DND-41 (cell line): ENCODE data around the gene SUCLG2.

Experiments
- ATAC-seq: fragments of 200-7000 bp; cut with Tn5 transposase; 3 replicates; pipeline ENCODE4 v1.9.1; 2021; ENCODE audit warnings: low read depth; ENCODE audit not compliant: insufficient read depth
- DNase-seq: peaks from one replicate; pipeline ENCODE4 v3.0.0-alpha.2; 2020
- H2AFZ ChIP-seq: 2 replicates; pipeline ENCODE4 v1.6.0; 2012; ENCODE audit warnings: low read depth, low read length
- H3K27ac ChIP-seq: 2 replicates; pipeline ENCODE4 v1.5.1; 2012; ENCODE audit warnings: low read length, inconsistent platforms
- H3K27me3 ChIP-seq: fragments of 200-600 bp; sonication (generic); 2 replicates; pipeline ENCODE4 v1.6.0; 2012; ENCODE audit warnings: low read length, mild to moderate bottlenecking, inconsistent platforms; ENCODE audit not compliant: insufficient read depth, poor library complexity
- H3K36me3 ChIP-seq: 2 replicates; pipeline ENCODE4 v1.5.1; 2012; ENCODE audit warnings: low read length, inconsistent platforms; ENCODE audit not compliant: insufficient read depth
- H3K4me1 ChIP-seq: 2 replicates; pipeline ENCODE4 v1.5.1; 2012; ENCODE audit warnings: mild to moderate bottlenecking, low read length; ENCODE audit not compliant: insufficient read depth
- H3K4me2 ChIP-seq: 2 replicates; pipeline ENCODE4 v1.6.0; 2012; ENCODE audit warnings: mild to moderate bottlenecking, moderate library complexity, low read length, inconsistent platforms; ENCODE audit not compliant: insufficient read depth
- H3K4me3 ChIP-seq, 2 experiments: fragments of 200-600 bp in 1 of 2; shearing (Covaris generic) in 1 of 2; 2 replicates each; pipeline ENCODE4 v1.5.1; 2012 to 2016; ENCODE audit warnings: inconsistent platforms in 2 of 2, low read length in 2 of 2, mild to moderate bottlenecking in 2 of 2, low read depth in 1 of 2, moderate library complexity in 1 of 2
- H3K79me2 ChIP-seq: 2 replicates; pipeline ENCODE4 v1.6.0; 2012; ENCODE audit warnings: low read length, inconsistent platforms; ENCODE audit not compliant: insufficient read depth
- H3K9ac ChIP-seq: 2 replicates; pipeline ENCODE4 v1.6.0; 2012; ENCODE audit warnings: low read depth, mild to moderate bottlenecking, inconsistent platforms, low read length, moderate library complexity
- H3K9me3 ChIP-seq: 2 replicates; pipeline ENCODE4 v1.5.1; 2012; ENCODE audit warnings: low read length, moderate library complexity, mild to moderate bottlenecking, inconsistent platforms; ENCODE audit not compliant: insufficient read depth, severe bottlenecking
- H4K20me1 ChIP-seq: 2 replicates; pipeline ENCODE4 v1.6.0; 2012; ENCODE audit warnings: low read length; ENCODE audit not compliant: insufficient read depth
- EZH2 ChIP-seq: IDR thresholded peaks from 3 replicates; pipeline ENCODE4 v1.6.1; 2012; ENCODE audit warnings: borderline replicate concordance, low read depth, mild to moderate bottlenecking, moderate library complexity, low read length, inconsistent platforms; ENCODE audit not compliant: severe bottlenecking
- TF ChIP-seq, protein P1 (sequence below): IDR thresholded peaks from 2 replicates; pipeline ENCODE4 v1.5.1; 2012; ENCODE audit warnings: borderline replicate concordance, low read length, moderate library complexity, mild to moderate bottlenecking; ENCODE audit not compliant: poor library complexity, severe bottlenecking; ENCODE audit errors: extremely low read depth

The SUCLG2 gene

GRCh38 chr3:67692621-67693020 is 38.2 kb upstream of the SUCLG2 start:
- no peaks in the 10 kb centered on the region for H4K20me1 ChIP-seq
- H3K4me3 ChIP-seq = no peak overlapping the region
- no peaks in the 10 kb centered on the region for H3K27me3 ChIP-seq
- no peak overlapping the region for H3K27ac ChIP-seq
- no peaks in the 10 kb centered on the region for H3K36me3 ChIP-seq
- no peaks in the 10 kb centered on the region for H3K79me2 ChIP-seq
- no peak for ATAC-seq
- H3K9ac ChIP-seq = no peak overlapping the region
- H3K4me2 ChIP-seq = no peak overlapping the region
- no peak for DNase-seq
- TF ChIP-seq, protein P1, sequence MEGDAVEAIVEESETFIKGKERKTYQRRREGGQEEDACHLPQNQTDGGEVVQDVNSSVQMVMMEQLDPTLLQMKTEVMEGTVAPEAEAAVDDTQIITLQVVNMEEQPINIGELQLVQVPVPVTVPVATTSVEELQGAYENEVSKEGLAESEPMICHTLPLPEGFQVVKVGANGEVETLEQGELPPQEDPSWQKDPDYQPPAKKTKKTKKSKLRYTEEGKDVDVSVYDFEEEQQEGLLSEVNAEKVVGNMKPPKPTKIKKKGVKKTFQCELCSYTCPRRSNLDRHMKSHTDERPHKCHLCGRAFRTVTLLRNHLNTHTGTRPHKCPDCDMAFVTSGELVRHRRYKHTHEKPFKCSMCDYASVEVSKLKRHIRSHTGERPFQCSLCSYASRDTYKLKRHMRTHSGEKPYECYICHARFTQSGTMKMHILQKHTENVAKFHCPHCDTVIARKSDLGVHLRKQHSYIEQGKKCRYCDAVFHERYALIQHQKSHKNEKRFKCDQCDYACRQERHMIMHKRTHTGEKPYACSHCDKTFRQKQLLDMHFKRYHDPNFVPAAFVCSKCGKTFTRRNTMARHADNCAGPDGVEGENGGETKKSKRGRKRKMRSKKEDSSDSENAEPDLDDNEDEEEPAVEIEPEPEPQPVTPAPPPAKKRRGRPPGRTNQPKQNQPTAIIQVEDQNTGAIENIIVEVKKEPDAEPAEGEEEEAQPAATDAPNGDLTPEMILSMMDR = no peak
- TF ChIP-seq EZH2 = no peak
- H3K4me1 ChIP-seq = no peaks in the 10 kb centered on the region
- no peaks in the 10 kb centered on the region for H3K9me3 ChIP-seq
- no peak overlapping the region for H2AFZ ChIP-seq

DNA sequence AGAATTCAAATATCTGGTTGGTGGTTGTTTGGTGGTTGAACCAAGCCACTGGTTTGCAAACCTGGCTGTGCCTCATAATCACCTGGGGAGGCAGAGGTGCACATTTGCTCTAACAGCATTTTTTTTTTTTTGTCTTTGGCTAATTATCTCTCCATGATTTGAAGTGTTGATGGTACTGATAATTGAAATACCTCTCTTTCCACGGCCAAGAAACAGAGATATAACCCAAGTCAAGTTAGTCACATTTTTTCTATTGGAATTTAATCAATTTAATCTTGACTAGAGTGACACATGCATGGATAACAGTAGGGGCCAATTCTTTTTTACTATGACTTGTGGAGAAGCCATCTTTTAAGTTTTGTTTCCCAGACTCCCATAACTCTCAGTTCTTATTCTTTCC is 37.5 kb upstream of the SUCLG2 start:
- Histone ChIP-seq H3K27me3 (no peaks in the 10 kb centered on the region), H3K4me2 (no peak overlapping the region), H3K27ac (no peak overlapping the region), H2AFZ (no peak overlapping the region), H3K9me3 (no peaks in the 10 kb centered on the region), H3K36me3 (no peaks in the 10 kb centered on the region), H3K4me1 (no peaks in the 10 kb centered on the region), H3K4me3 (no peak overlapping the region), H4K20me1 (no peaks in the 10 kb centered on the region), H3K9ac (no peak overlapping the region), H3K79me2 (no peaks in the 10 kb centered on the region)
- TF ChIP-seq, protein P1 = no peak
- no peak for TF ChIP-seq EZH2
- ATAC-seq = no peak
- DNase-seq = no peak

GRCh38 chr3:67691207-67691606 is 36.8 kb upstream of the SUCLG2 start:
- DNase-seq (no peak), ATAC-seq (no peak)
- H3K36me3 ChIP-seq = no peaks in the 10 kb centered on the region
- H3K9ac ChIP-seq = no peak overlapping the region
- H3K4me2 ChIP-seq = no peak overlapping the region
- H4K20me1 ChIP-seq = no peaks in the 10 kb centered on the region
- no peak overlapping the region for H3K4me3 ChIP-seq
- no peak overlapping the region for H2AFZ ChIP-seq
- H3K79me2 ChIP-seq = no peaks in the 10 kb centered on the region
- H3K4me1 ChIP-seq = no peaks in the 10 kb centered on the region
- no peaks in the 10 kb centered on the region for H3K9me3 ChIP-seq
- no peaks in the 10 kb centered on the region for H3K27me3 ChIP-seq
- TF ChIP-seq, protein P1 = no peak
- no peak for TF ChIP-seq EZH2
- H3K27ac ChIP-seq = no peak overlapping the region

- H3K27ac ChIP-seq = no peak overlapping the region
- no peak overlapping the region for H3K9ac ChIP-seq
- H3K4me2 ChIP-seq = no peak overlapping the region
- no peaks in the 10 kb centered on the region for H3K79me2 ChIP-seq
- ATAC-seq (no peak), DNase-seq (no peak)
- no peaks in the 10 kb centered on the region for H3K27me3 ChIP-seq
- no peak overlapping the region for H2AFZ ChIP-seq
- H3K9me3 ChIP-seq = no peaks in the 10 kb centered on the region
- H3K36me3 ChIP-seq = no peaks in the 10 kb centered on the region
- peaks cover 7% of the 10 kb centered on the region; the same call in 1 of the 2 replicates for H3K4me1 ChIP-seq
- no peak overlapping the region for H3K4me3 ChIP-seq
- no peaks in the 10 kb centered on the region for H4K20me1 ChIP-seq
- no peak for TF ChIP-seq EZH2
- TF ChIP-seq, protein P1 = no peak
Observed at GRCh38 chr3:67689806-67690205, 35.4 kb upstream of the SUCLG2 start.
